ENCODE measurements around the gene CRABP2.

CRABP2 gene

GRCh38 chr1:156667968-156668709 is 37.2 kb downstream of the CRABP2 start:
- DNase-seq (ENCODE audit: low spot score), result no peak

- no peak for DNase-seq (ENCODE audit: low spot score)
Measured at GRCh38 chr1:156667610-156667967, 37.8 kb downstream of the CRABP2 start.

- DNase-seq (ENCODE audit: low spot score), result no peak
Measured at GRCh38 chr1:156666862-156667609, 38.3 kb downstream of the CRABP2 start.

GRCh38 chr1:156665539-156665938 is 39.8 kb downstream of the CRABP2 start:
- no peak for DNase-seq (ENCODE audit: low spot score)

- DNase-seq (ENCODE audit: low spot score), result no peak
Measured at GRCh38 chr1:156664767-156665411, 40.5 kb downstream of the CRABP2 start.

- DNase-seq (ENCODE audit: low spot score), result no peak
Measured at GRCh38 chr1:156664046-156664766, 41.2 kb downstream of the CRABP2 start.

GRCh38 chr1:156663178-156663577 is 42.2 kb downstream of the CRABP2 start:
- no peak for DNase-seq (ENCODE audit: low spot score)

- no peak for DNase-seq (ENCODE audit: low spot score)
Measured at GRCh38 chr1:156662800-156663055, 42.7 kb downstream of the CRABP2 start.

GRCh38 chr1:156662005-156662799 is 43.2 kb downstream of the CRABP2 start:
- no peak for DNase-seq (ENCODE audit: low spot score)

- no peak for DNase-seq (ENCODE audit: low spot score)
Measured at GRCh38 chr1:156660752-156661112, 44.7 kb downstream of the CRABP2 start.

GRCh38 chr1:156659988-156660751 is 45.2 kb downstream of the CRABP2 start:
- peak; percentile 94 for DNase-seq (ENCODE audit: low spot score)

- no peak for DNase-seq (ENCODE audit: low spot score)
Measured at GRCh38 chr1:156659661-156659987, 45.8 kb downstream of the CRABP2 start.

- no peak for DNase-seq (ENCODE audit: low spot score)
Measured at GRCh38 chr1:156658945-156659574, 46.3 kb downstream of the CRABP2 start.

- DNase-seq (ENCODE audit: low spot score), result no peak
Measured at GRCh38 chr1:156658496-156658895, 46.9 kb downstream of the CRABP2 start.

GRCh38 chr1:156657741-156658319 is 47.6 kb downstream of the CRABP2 start:
- no peak for DNase-seq (ENCODE audit: low spot score)

- DNase-seq (ENCODE audit: low spot score), result peak; percentile 76
Measured at GRCh38 chr1:156656806-156657740, 48.3 kb downstream of the CRABP2 start.

GRCh38 chr1:156655904-156656516 is 49.4 kb downstream of the CRABP2 start:
- DNase-seq (ENCODE audit: low spot score), result no peak

GRCh38 chr1:156655151-156655903 is 50.1 kb downstream of the CRABP2 start:
- no peak for DNase-seq (ENCODE audit: low spot score)

Data from hematopoietic multipotent progenitor cell treated with erythropoietin and hydrocortisone succinate and interleukin-3 and kit ligand, for 17 days (in vitro differentiated cells).